Activated T-helper 2 cell treated with anti-CD3 and anti-CD28 coated beads, Interferon-gamma antibody, Interleukin-2, Interleukin-4, amounts not matched to agents 10 μg/mL and 5 μg/mL and 100 μg/mL, durations not matched to agents 14 hours and 24 hours and 36 hours (primary cell): ENCODE data around the gene TPCN1. TPM values are rescaled to one million over a fixed set of nuclear protein-coding genes. Genes with fewer than 3 reads are reported as not detected.
"Not testable (repeated sequence)": the region's sequence is repeated elsewhere in the genome, so short reads cannot be mapped to it uniquely, and the experiment has no call there.

ENCODE experiments used
- DNase-seq: peaks from one replicate; pipeline ENCODE4 v3.0.0; 2021; ENCODE audit warnings: low spot score
- H3K27ac Mint-ChIP-seq: one replicate; pipeline ENCODE4 v1.8.0; 2021; ENCODE audit warnings: mixed read lengths
- H3K27me3 Mint-ChIP-seq: one replicate; pipeline ENCODE4 v1.8.0; 2021; ENCODE audit warnings: low read depth, mixed read lengths
- H3K36me3 Mint-ChIP-seq: one replicate; pipeline ENCODE4 v1.8.0; 2021; ENCODE audit warnings: low read depth, mixed read lengths
- H3K4me1 Mint-ChIP-seq: one replicate; pipeline ENCODE4 v1.8.0; 2021; ENCODE audit warnings: low read depth, mixed read lengths
- H3K4me3 Mint-ChIP-seq: one replicate; pipeline ENCODE4 v1.8.0; 2021; ENCODE audit warnings: low read depth, mild to moderate bottlenecking, moderate library complexity, mixed read lengths
- H3K9me3 Mint-ChIP-seq: one replicate; pipeline ENCODE4 v1.8.0; 2021; ENCODE audit warnings: mixed read lengths
- intact Hi-C: fragments of 100-400 bp; cut with micrococcal nuclease; formaldehyde crosslinking; loops from one replicate; pipeline ENCODE4 v1.15.1; 2023
- total RNA-seq: library from RNA; stranded (reverse); gene quantifications from 2 replicates; pipeline ENCODE4 v1.2.3, GENCODE V29; 2022

TPCN1 gene
- total RNA-seq, 1 donor from 2014 or later = 47.5 TPM

DNA sequence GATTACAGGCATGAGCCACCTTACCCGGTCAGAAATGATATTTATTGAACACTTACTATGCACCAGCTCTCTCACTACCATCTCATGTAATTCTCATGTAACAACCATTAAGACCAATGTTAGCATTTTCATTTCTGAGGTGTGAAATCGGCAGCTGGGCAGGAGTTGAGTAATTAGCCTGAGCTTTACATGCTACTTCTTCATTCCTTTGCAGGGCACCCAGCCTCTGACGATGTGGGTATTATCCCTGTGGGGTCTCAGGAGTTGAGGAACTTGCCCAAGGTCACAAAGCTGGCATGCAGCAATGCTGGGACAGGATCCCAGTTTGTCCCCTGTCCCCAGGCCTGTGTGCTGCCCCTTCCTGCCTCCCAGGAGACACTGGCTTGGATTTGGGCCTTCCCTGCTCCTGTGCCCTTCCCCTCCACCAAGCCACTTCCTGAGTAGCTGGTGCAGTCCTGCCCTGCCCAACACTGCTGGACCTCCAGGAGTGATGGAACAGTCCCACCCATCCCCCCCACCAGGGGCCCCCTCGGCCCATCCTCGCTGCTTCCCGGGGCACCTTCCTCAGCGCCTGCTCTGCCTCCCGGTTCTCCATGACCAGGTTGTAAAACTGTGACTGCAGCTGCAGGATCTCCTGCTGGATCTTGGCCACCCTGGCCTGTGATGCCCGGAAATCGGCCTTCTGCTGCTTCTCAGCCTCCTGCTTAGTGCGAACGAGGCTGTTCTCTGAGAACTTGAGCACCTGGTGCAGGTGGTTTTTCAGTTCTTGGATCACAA, 21.1 kb upstream of the TPCN1 start:
- Mint-ChIP-seq H3K4me3 (no peak overlapping the region), H3K36me3 (no peaks in the 10 kb centered on the region), H3K27ac (no peak overlapping the region), H3K9me3 (no peaks in the 10 kb centered on the region), H3K4me1 (peaks cover 19% of the 10 kb centered on the region), H3K27me3 (no peaks in the 10 kb centered on the region)
- intact Hi-C loops = loop anchor here (10.0 kb wide), 1 partner anchor 765 kb away; the partner anchor contains the start of gene RBM19
- DNase-seq = no peak

DNA sequence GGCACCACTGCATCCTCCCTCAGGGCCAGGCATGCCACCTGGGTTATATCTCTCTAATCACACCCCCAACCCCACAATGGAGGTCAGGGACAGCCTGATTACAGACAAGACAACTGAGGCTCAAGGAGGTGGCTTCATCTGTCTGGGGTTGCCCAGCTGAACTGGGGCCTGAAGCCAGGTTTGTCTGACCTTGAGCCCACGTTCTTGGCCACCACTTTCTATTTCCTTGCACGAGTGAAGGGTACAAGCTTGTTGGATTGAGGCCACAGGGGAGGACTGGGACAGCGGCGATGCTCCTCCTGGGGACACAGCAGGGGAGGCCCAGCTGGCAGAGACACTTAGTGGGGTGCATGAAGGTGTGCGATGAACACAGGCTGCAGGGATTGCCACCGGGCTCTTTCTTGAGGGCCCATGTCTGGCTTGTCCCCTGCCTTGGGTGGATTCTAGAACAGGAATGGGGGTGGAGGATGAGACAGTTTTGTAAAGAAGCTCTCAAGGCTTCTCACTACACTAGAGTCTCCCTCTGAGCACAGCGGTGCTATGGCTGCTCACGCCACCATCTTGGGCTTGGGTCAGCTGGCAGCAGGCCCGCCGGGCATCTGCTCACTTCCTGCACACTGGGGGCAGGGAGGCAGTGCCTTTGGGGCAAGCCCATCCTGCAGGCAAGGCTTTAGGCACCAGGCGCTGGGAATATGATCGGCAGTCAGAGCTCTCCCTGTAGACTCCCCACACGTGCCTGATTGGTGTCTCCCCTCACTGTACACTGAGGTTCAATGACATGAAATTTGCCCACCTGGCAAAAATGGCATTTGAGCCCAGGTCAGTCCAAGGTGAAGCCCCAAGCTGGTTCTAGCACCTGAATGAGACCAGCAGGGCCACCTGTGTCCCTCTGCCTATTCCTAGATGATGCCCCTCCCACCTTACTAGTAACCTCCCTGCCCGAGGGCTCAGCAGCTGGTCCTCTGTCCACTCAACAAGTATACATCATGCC, 19.8 kb upstream of the TPCN1 start:
- Mint-ChIP-seq H3K36me3 (no peaks in the 10 kb centered on the region), H3K9me3 (no peaks in the 10 kb centered on the region), H3K27me3 (no peaks in the 10 kb centered on the region), H3K4me3 (no peak overlapping the region), H3K4me1 (peaks cover 23% of the 10 kb centered on the region), H3K27ac (no peak overlapping the region)
- intact Hi-C loops = loop anchor here (10.0 kb wide), 1 partner anchor 763 kb away; the partner anchor contains the start of gene RBM19
- DNase-seq = no peak

DNA sequence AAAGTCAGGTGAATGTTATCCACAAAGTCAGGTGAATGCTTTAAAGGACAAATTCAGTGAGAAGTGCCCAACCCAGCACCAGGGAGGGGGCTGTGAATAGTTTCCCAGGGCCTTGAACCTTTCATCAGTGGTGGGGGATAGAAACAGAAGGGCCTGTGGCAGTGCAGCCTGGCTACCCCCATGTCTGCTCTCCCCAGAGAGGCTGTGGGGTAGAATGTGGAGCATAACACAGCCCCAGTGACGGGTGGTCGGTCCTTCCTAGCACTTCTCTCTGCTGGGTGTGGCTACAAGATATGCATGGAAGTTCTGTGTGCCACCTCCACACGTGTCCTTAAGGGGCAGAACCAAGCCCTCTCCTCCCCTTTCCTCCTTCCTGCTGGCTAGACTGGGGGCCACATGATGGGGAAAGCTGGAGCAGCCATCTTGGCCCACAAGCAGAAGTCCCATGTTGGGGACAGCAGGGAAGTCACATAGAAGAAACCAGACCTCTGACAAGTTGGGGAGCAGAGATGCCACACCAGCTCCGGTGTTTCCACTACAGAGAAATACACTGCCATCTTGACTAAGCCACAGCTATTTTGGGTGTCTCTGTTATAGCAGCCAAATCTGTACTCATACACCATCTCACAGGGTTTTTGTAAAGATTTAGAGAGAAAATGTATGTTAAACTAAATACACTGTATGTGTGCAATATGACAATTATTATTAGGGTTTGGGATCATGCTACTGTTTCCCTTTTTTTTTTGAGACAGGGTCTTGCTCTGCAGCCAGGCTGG, 18.8 kb upstream of the TPCN1 start:
- no peaks in the 10 kb centered on the region for H3K36me3 Mint-ChIP-seq
- no peaks in the 10 kb centered on the region for H3K27me3 Mint-ChIP-seq
- intact Hi-C loops = loop anchor here (10.0 kb wide), 1 partner anchor 762 kb away; the partner anchor contains the start of gene RBM19
- no peak overlapping the region for H3K27ac Mint-ChIP-seq
- H3K4me1 Mint-ChIP-seq = peaks cover 26% of the 10 kb centered on the region
- no peaks in the 10 kb centered on the region for H3K9me3 Mint-ChIP-seq
- DNase-seq = no peak
- no peak overlapping the region for H3K4me3 Mint-ChIP-seq

DNA sequence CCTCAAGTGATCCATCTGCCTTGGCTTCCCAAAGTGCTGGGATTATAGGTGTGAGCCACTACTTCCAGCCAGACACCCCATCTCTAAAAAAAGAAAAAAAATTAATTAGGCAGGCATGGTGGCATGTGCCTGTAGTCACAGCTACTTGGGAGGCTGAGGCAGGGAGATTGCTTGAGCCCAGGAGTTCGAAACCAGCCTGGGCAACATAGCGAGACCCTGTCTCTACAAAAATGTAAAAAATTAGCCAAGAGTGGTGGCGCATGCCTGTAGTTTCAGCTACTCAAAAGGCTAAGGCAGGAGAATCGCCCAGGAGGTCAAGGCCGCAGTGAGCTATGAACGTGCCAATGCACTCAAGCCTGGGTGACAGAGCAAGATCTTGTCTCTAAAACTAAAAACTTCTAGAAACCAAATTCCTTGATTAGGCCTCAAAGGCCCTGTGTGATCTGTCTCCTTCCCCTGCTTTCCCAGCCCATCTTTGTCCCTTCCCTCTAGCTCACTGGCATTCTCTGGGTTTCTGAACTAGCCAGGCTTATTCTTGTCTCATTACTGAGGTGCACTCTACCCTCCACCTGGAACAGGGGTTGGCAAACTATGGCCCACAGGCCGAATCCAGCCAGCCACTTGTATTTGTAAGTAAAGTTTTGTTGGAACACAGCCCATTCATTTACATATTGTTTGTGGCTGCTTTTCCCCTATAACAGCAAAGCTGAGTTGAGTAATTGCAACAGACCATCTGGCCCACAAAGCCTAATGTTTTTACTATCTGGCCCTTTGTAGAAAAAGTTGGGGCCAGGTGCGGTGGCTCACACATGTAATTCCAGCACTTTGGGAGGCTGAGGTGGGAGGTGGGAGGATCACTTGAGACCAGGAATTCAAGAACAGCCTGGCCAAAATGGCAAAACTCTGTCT, 17.2 kb upstream of the TPCN1 start:
- peak overlapping the region; percentile 51 for H3K27ac Mint-ChIP-seq
- H3K36me3 Mint-ChIP-seq = no peaks in the 10 kb centered on the region
- intact Hi-C loops = loop anchor here (10.0 kb wide), 1 partner anchor 761 kb away; the partner anchor contains the start of gene RBM19

DNA sequence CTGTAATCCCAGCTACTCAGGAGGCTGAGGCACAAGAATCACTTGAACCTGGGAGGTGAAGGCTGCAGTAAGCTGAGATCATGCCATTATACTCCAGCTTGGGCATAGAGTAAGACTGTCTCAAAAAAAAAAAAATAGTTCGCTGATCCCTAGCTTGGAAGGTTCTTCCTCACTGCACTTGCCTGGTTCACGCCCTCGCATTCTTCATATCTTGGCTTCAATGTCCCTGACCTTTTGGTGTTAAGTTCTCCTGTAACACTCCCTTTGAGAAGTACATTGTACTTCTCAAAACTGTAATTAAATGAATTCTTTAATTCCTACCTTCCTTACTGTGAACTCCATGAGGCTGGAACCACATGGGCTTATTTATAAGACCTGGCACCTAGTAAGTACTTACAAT, 16.5 kb upstream of the TPCN1 start:
- Mint-ChIP-seq H3K27ac (no peak overlapping the region), H3K36me3 (no peaks in the 10 kb centered on the region), H3K27me3 (no peaks in the 10 kb centered on the region), H3K9me3 (no peaks in the 10 kb centered on the region), H3K4me1 (peaks cover 41% of the 10 kb centered on the region), H3K4me3 (no peak overlapping the region)
- DNase-seq = no peak
- intact Hi-C loops = loop anchor here (5.0 to 10.0 kb wide), 2 partner anchors 152 to 760 kb away; partner anchors contain the start of genes PLBD2 and RBM19

More for the DNA sequence above, 17.2 kb upstream of the TPCN1 start:
- no peak overlapping the region for H3K4me3 Mint-ChIP-seq
- peaks cover 35% of the 10 kb centered on the region for H3K4me1 Mint-ChIP-seq
- no peaks in the 10 kb centered on the region for H3K9me3 Mint-ChIP-seq
- no peaks in the 10 kb centered on the region for H3K27me3 Mint-ChIP-seq
- no peak for DNase-seq

DNA sequence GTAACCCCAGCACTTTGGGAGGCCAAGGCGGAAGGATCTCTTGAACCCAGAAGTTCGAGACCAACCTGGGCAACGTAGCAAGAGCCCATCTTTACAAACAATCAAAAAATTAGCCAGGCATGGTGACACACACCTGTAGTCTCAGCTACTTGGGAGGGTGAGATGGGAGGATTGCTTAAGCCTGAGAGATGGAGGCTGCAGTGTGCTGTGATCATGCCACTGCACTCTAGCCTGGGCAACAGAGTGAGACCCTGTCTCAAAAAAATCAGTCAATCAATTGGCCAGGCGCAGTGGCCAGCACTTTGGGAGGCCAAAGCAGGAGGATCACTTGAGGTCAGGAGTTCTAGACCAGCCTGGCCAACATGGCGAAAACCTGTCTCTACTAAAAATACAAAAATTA, 14.5 kb upstream of the TPCN1 start:
- DNase-seq, H3K27me3 Mint-ChIP-seq, H3K9me3 Mint-ChIP-seq: not testable (repeated sequence)
- Mint-ChIP-seq H3K27ac (peak overlapping the region; percentile 56), H3K4me3 (peak overlapping the region; percentile 35), H3K36me3 (peaks cover 10% of the 10 kb centered on the region), H3K4me1 (peaks cover 51% of the 10 kb centered on the region)
- intact Hi-C loops = loop anchor here (5.0 to 10.0 kb wide), 2 partner anchors 150 to 758 kb away; partner anchors contain the start of genes PLBD2 and RBM19

DNA sequence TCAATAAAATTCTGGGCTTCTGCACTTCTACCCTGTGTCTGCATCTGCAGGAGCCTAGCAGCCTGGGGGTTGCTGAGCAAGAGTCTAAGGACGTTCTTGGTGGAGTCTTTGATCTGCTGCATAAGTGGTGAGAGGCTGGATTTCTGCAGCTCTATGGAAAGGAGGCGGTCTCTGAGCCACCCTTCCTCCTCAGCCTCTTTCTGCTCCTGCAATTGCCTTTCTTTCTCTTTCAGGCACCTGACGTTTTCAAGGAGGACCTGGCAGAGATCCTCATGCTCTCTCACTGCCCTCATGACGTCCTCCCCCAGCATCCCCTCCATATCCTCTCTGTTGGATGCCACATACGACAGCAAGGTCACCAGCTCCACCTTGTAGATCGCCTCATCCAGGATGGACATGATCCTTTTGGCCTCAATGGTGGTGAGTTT, 13.6 kb upstream of the TPCN1 start:
- H3K4me3 Mint-ChIP-seq = peak overlapping the region; percentile 1
- no peaks in the 10 kb centered on the region for H3K27me3 Mint-ChIP-seq
- DNase-seq = no peak
- no peaks in the 10 kb centered on the region for H3K9me3 Mint-ChIP-seq
- H3K4me1 Mint-ChIP-seq = peaks cover 56% of the 10 kb centered on the region
- intact Hi-C loops = loop anchor here (1.0 to 10.0 kb wide), 5 partner anchors 14 to 757 kb away; partner anchors contain the start of genes DDX54, PLBD2, RBM19 and RITA1
- peak overlapping the region; percentile 97 for H3K27ac Mint-ChIP-seq
- H3K36me3 Mint-ChIP-seq = peaks cover 10% of the 10 kb centered on the region

DNA sequence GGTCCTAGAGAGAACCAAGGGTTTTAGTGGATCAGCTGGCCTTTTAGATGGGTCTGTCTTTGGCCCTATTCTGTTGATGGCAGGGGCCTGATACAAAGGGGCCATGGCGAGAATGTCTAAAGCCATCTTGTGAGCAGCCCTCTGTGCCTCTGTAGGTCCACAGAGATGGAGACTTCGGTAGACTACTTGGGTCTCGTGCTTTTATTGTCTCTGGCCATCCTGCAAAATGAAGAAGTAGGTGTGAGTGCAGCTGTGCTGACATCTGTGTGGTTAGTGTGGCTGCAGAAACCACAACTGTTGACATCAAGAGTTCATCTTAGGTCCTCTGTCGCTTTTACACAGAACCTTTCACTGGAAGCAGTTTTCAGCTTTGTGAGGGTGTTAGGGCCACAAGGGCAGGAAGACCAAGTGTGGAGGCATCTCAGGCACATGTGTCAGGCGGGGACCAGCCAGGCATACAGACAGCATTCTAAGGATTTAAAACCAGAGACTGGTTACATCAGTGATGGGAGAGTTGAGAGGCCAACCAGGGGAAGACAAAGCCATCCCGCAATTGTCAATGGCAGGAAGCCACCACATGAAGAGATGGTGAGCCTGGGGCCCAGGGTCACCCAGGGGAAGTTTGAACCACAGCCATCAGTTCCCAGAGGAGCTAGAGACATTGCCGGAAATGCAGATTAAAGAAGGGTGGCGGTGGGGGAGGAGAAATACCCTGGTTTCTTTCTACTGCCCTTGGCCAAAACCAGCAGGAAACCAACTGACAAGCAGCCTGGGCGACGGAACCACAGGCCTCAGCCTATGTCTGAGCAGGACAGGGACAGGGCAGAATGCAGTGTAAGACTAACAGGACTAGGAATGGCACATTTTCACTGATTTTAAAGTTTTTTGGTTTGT, 13.0 kb upstream of the TPCN1 start:
- DNase-seq = peak; percentile 69
- Mint-ChIP-seq H3K27ac (peak overlapping the region; percentile 97), H3K36me3 (peaks cover 10% of the 10 kb centered on the region), H3K27me3 (no peaks in the 10 kb centered on the region), H3K4me1 (peaks cover 58% of the 10 kb centered on the region), H3K4me3 (peak overlapping the region; percentile 57), H3K9me3 (no peaks in the 10 kb centered on the region)
- intact Hi-C loops = loop anchor here (1.0 to 10.0 kb wide), 5 partner anchors 13 to 757 kb away; partner anchors contain the start of genes DDX54, PLBD2, RBM19 and RITA1

DNA sequence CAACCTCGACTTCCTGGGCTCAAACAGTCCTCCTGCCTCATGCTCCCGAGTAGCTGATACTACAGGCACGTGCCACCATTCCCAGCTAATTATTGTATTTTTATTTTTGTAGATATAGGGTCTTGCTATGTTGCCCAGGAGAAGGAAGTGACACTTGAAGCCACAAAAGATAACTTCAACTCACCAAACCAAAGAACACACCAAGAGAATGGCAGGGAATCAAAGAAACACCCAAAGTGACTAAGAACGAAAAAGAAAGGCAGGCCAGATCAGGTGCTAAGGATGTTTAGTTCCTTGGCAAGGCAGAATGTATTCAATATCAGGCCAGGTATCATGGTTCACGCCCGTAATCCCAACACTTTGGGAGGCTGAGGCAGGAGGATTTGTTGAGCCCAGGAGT, 10.1 kb upstream of the TPCN1 start:
- H3K9me3 Mint-ChIP-seq = no peaks in the 10 kb centered on the region
- DNase-seq = no peak
- no peak overlapping the region for H3K4me3 Mint-ChIP-seq
- H3K27ac Mint-ChIP-seq = peak overlapping the region; percentile 44
- peaks cover 68% of the 10 kb centered on the region for H3K4me1 Mint-ChIP-seq
- H3K27me3 Mint-ChIP-seq = no peaks in the 10 kb centered on the region
- H3K36me3 Mint-ChIP-seq = peaks cover 10% of the 10 kb centered on the region
- intact Hi-C loops = no loop called here

DNA sequence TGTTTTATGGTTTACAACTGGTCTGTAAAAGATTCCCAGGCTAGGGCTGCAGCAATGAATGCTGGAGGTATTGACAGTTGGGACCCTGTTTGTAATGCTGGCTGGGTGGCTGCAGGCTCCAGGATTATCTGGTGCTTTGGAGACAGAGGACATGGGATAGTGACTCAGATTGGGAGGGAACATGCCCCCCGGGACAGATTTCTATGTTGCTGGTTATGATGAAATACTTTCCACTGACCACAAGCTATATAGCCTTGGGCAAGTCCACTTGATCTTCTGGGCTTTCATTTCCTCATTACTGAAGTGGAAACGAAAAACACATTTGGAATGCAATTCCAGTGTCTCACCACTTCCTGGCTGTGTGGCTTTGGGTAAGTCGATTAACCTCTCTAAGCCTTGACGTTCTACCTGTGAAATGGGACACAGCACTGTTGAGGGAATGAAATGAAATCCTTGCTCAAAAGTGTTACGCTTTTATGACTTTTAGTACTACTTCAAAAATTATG, 6.3 kb upstream of the TPCN1 start:
- Mint-ChIP-seq H3K4me1 (peaks cover 49% of the 10 kb centered on the region), H3K27me3 (no peaks in the 10 kb centered on the region), H3K4me3 (no peak overlapping the region), H3K36me3 (peaks cover 10% of the 10 kb centered on the region), H3K27ac (peak overlapping the region; percentile 25), H3K9me3 (no peaks in the 10 kb centered on the region)
- DNase-seq = no peak
- intact Hi-C loops = no loop called here
